Heart left ventricle (tissue), 13 donors: ENCODE data around the gene ARL15.

Experiments
- CTCF ChIP-seq, 12 donors: fragments of 200-600 bp; sonication (generic) in 4 of 12; IDR thresholded peaks; one replicate each; pipeline versions ENCODE4 v1.5.0 to v1.8.0; 2018 to 2022; ENCODE audit warnings: antibody characterized with exemption in 12 of 12, mild to moderate bottlenecking in 5 of 12
- POLR2A ChIP-seq, 2 donors: fragments of 450-650 bp; IDR thresholded peaks; one replicate each; pipeline ENCODE4 v1.6.1; 2017; ENCODE audit warnings: antibody characterized with exemption in 2 of 2, mild to moderate bottlenecking in 2 of 2, moderate library complexity in 2 of 2
- donor health status: ischemic (EF 13 %, LVEDD 7.1; RV severe dilation, severe dysfunction).
- donor health status: DM: no; HTN: yes; CAD: no.
- donor health status: DM: no; HTN: no; CAD: no.
- donor health status: ischemic (EF 25% LVEDD 6.9; RV normal size, moderate dysfunction).
- donor health status: ischemic (EF 25% LVEDD 5.7; RV mildly dilated, moderate dysfunction).
- donor health status: ischemic (EF 35%, LVEDD 5.7; RV mildly dilated, moderate dysfunction).
- donor health status: nonischemic (EF 11% LVEDD 7.7; RV severe dilation, severe dysfunction).
- donor health status: DM: yes; HTN: yes; CAD: no.
- donor health status: PGD.
- donor health status: ischemic (EF 29% LVEDD 5.4; RV normal size, mild dysfunction).
- donor health status: nonischemic (EF 23%, LVEDD 6.1; RV moderate dilation, normal function).

DNA sequence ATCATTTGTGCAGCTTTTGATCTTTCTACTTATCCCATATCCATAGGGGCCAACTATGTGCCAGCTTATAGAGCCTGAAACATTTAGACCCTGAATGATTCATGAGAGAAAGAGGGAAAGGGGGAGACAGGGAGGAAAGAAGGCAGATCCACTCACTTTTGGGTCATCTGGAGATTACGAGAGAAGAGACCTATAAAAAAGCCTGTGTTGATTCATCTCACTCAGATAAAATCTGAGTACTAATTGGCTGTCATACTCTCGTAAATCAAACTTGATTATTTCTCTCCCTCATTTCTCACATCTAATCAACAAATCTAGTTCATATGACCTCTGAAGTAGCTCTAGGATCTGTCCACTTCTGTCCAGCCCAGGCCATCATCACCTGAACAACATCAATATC, 137.1 kb downstream of the ARL15 start:
- TF ChIP-seq CTCF (IDR thresholded peaks at IDR 0.05) (no peak), POLR2A (IDR thresholded peaks at IDR 0.05) (no peak)
